ENCODE results near the gene CHRNA4.

The CHRNA4 gene

DNA sequence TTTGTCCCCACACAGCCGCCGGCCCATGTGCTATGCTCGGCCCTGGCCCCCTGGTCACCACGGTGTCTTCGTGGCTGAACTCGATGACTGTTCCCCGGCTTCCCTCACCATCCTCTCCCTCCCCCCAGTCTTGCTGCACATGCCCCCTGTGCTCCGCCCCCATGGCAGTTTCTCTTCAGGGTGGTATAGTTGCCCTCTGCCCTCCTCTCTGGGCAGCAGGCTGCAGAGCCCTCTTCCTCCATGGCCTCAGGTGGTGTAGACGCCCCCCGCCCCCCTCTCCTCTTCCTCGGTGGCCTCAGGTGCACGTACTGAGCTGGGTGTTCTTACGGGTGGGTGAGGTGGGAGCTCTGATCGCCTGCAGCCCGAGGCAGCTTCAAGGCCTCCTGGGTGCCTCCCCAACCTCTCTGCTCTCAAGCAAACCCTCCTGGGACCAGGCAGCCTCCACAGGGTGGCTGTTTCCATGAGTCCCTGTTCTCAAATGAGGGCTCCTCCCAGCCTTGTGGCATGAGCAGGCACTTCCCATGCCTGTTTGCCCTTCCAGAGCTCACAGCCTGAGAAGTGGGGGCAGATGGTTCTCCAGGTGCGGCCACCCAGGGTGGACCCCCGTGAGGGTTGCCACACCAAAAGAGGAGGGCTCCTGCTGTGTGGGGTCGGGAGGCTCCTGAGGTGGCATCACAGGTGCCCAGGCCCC, 43.4 kb downstream of the CHRNA4 start:
- no peak for DNase-seq (ENCODE audit: low read depth)
- TF ChIP-seq, protein P1, sequence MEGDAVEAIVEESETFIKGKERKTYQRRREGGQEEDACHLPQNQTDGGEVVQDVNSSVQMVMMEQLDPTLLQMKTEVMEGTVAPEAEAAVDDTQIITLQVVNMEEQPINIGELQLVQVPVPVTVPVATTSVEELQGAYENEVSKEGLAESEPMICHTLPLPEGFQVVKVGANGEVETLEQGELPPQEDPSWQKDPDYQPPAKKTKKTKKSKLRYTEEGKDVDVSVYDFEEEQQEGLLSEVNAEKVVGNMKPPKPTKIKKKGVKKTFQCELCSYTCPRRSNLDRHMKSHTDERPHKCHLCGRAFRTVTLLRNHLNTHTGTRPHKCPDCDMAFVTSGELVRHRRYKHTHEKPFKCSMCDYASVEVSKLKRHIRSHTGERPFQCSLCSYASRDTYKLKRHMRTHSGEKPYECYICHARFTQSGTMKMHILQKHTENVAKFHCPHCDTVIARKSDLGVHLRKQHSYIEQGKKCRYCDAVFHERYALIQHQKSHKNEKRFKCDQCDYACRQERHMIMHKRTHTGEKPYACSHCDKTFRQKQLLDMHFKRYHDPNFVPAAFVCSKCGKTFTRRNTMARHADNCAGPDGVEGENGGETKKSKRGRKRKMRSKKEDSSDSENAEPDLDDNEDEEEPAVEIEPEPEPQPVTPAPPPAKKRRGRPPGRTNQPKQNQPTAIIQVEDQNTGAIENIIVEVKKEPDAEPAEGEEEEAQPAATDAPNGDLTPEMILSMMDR (IDR thresholded peaks at IDR 0.05; ENCODE audit: low read depth, low read length, missing control alignments): no peak
- no peak overlapping the region for H3K4me3 ChIP-seq (ENCODE audit: low read depth, low read length)

GRCh38 chr20:63317061-63317460, 44.1 kb downstream of the CHRNA4 start:
- TF ChIP-seq, protein P1 (IDR thresholded peaks at IDR 0.05; ENCODE audit: low read depth, low read length, missing control alignments): no peak
- no peak for DNase-seq (ENCODE audit: low read depth)

GRCh38 chr20:63316502-63316921, 44.6 kb downstream of the CHRNA4 start:
- TF ChIP-seq, protein P1 (IDR thresholded peaks at IDR 0.05; ENCODE audit: low read depth, low read length, missing control alignments): no peak
- DNase-seq (ENCODE audit: low read depth): no peak
- H3K4me3 ChIP-seq (ENCODE audit: low read depth, low read length): no peak overlapping the region

More at GRCh38 chr20:63317061-63317460, 44.1 kb downstream of the CHRNA4 start:
- H3K4me3 ChIP-seq (ENCODE audit: low read depth, low read length): no peak overlapping the region

GRCh38 chr20:63315731-63316491, 45.2 kb downstream of the CHRNA4 start:
- TF ChIP-seq, protein P1 (IDR thresholded peaks at IDR 0.05; ENCODE audit: low read depth, low read length, missing control alignments): no peak
- H3K4me3 ChIP-seq (ENCODE audit: low read depth, low read length): no peak overlapping the region
- DNase-seq (ENCODE audit: low read depth): no peak

GRCh38 chr20:63315240-63315689, 45.9 kb downstream of the CHRNA4 start:
- no peak for DNase-seq (ENCODE audit: low read depth)
- TF ChIP-seq, protein P1 (IDR thresholded peaks at IDR 0.05; ENCODE audit: low read depth, low read length, missing control alignments): no peak
- H3K4me3 ChIP-seq (ENCODE audit: low read depth, low read length): no peak overlapping the region

DNA sequence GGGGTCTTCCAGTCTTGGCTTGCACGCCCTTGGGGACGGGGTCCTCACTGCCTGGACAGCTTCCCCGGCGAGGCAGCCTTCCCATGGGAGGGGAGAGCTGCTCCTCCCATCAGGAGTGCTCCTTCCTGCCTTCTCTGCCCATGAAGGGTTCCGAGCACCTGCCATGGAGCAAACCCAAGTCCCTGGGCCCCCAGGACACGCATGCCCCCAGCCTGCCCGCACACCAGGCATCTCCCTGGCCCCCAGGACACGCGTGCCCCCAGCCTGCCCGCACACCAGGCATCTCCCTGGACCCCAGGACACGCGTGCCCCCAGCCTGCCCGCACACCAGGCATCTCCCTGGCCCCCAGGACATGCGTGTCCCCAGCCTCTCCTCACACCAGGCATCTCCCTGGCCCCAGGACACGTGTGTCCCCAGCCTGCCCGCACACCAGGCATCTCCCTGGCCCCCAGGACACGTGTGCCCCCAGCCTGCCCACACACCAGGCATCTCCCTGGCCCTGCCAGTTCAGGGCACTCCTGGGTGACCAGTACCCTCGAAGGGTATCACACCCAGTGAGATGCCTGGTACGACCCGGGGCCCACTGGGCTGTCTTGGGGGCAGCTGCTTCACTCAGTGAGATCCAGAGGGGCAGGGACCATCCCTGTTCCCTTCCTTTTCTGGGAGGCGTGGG, 46.4 kb downstream of the CHRNA4 start:
- no peak for DNase-seq (ENCODE audit: low read depth)
- TF ChIP-seq, protein P1 (IDR thresholded peaks at IDR 0.05; ENCODE audit: low read depth, low read length, missing control alignments): no peak
- H3K4me3 ChIP-seq (ENCODE audit: low read depth, low read length): no peak overlapping the region

Measured in GM12864 (cell line).